ENCODE data around the gene RAB27A.

The RAB27A gene

DNA sequence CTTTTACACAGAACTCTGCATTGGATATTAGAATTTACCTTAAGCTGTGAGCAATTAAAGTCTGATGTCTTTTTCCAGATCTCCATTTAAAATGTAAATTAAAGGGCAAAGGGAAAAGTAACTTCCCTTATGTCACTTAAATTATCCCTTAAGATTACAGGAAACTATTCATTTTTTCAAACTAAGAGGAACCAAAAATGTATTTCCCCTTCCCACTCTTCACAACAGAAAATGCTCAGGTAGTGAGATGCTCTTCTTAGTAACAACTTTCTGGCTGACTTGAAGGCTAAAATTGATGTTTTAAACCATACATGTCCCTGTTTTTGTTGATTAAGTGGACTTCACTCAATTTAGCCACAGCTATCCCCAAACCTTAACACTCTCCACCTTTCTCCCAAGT, 110.5 kb downstream of the RAB27A start:
- Histone ChIP-seq H3K4me1 (no peaks in the 10 kb centered on the region), H3K36me3 (peaks cover 68% of the 10 kb centered on the region), H3K4me2 (no peak overlapping the region), H3K4me3 (no peak overlapping the region), H3K9ac (no peak overlapping the region), H3K9me3 (no peaks in the 10 kb centered on the region), H3K27ac (no peak overlapping the region), H4K20me1 (peaks cover 46% of the 10 kb centered on the region), H3K27me3 (no peaks in the 10 kb centered on the region)
- no peak for TF ChIP-seq Cebpa-rat (IDR thresholded peaks at IDR 0.05)

DNA sequence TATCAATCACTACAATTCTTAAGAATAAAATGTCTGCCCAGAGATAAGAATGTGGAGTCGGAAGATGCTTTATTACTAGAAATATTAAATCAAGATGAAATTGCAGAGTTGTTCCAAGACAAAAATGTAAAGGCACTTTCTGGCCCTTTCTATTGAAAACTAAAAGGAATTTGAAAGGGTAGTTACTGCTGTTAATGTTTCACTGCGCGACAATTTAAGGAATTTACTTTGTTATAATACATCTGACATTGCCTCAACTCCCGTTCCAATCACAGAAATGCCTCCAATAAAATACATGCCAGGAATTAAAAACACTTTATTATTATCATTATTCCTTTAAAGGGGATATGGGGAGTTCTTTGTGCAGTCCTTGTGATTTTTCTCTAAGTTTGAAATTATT, 119.3 kb downstream of the RAB27A start:
- Histone ChIP-seq H3K27me3 (no peaks in the 10 kb centered on the region), H3K9me3 (no peaks in the 10 kb centered on the region), H3K36me3 (no peaks in the 10 kb centered on the region), H3K27ac (no peak overlapping the region), H3K4me1 (no peaks in the 10 kb centered on the region), H3K4me3 (no peak overlapping the region), H4K20me1 (no peaks in the 10 kb centered on the region), H3K9ac (no peak overlapping the region), H3K4me2 (no peak overlapping the region)
- TF ChIP-seq Cebpa-rat (IDR thresholded peaks at IDR 0.05), result no peak

DNA sequence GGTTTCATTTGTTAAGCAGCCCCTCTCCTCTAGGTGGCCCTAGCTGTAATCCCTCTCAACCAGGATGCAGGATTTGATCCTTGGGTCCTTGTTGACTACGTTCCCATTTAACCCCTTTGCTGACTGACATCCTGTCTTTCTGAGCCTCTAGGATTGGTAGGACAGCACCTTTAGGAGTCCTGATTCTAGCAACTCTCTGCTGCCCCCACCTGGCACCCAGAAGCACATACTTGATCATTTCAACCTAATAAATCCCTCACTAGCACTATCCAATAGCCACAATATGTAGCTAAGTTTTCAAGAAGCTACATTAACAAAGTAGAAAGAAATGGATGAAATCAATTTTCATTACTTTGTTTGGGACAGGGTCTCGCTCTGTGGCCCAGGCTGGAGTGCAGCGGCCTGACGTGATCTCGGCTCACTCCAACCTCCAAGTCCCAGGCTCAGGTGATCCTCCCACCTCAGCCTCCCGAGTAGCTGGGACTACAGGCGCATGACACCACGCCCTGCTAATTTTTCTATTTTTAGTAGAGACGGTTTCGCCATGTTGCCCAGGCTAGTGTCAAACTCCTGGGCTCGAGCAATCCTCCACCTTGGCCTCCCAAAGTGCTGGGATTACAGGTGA, 121.2 kb downstream of the RAB27A start:
- Histone ChIP-seq H3K4me3 (no peak overlapping the region), H3K9me3 (no peaks in the 10 kb centered on the region), H3K4me2 (no peak overlapping the region), H3K4me1 (no peaks in the 10 kb centered on the region), H3K27ac (no peak overlapping the region), H3K36me3 (no peaks in the 10 kb centered on the region), H3K27me3 (no peaks in the 10 kb centered on the region), H4K20me1 (no peaks in the 10 kb centered on the region), H3K9ac (no peak overlapping the region)
- no peak for TF ChIP-seq Cebpa-rat (IDR thresholded peaks at IDR 0.05)

DNA sequence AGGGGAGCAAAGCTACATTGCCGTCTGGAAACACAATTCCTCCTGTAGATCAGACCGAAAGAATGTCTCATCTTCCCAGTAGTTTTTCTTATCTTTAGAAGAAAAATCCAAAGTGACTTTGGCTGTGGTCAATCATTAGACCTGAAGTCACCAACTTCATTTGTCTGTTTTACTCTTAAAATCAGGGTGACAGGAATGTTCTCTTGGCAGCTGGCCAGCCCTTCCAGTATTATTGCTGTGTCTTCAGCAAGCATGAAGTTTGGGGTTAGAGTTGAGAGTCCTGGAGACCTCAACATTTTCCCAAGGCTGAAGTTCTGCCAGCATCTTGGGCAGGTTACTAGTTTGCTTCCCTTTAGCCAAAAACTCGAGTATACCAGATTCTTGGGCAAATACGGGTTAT, 125.3 kb downstream of the RAB27A start:
- no peak for TF ChIP-seq Cebpa-rat (IDR thresholded peaks at IDR 0.05)
- Histone ChIP-seq H3K9me3 (no peaks in the 10 kb centered on the region), H3K36me3 (no peaks in the 10 kb centered on the region), H4K20me1 (no peaks in the 10 kb centered on the region), H3K27me3 (no peaks in the 10 kb centered on the region), H3K4me2 (no peak overlapping the region), H3K9ac (no peak overlapping the region), H3K4me3 (no peak overlapping the region), H3K4me1 (no peaks in the 10 kb centered on the region), H3K27ac (no peak overlapping the region)
